H9 (cell line): Measurements from ENCODE around the gene FHOD3. TPM values are rescaled to one million over a fixed set of nuclear protein-coding genes. Genes with fewer than 3 reads are reported as not detected.

Experiments used
- DNase-seq: peaks from one replicate; pipeline ENCODE4 v3.0.0-alpha.2; 2017
- H2AFZ ChIP-seq: one replicate; pipeline ENCODE4 v1.6.1; 2013; ENCODE audit warnings: mild to moderate bottlenecking, low read length, control low read depth, moderate library complexity
- H2AK5ac ChIP-seq: 2 replicates; pipeline ENCODE4 v1.6.1; 2013; ENCODE audit warnings: low read length, control low read depth, mixed read lengths; ENCODE audit not compliant: insufficient read length
- H2BK120ac ChIP-seq: one replicate; pipeline ENCODE4 v1.6.1; 2013; ENCODE audit warnings: low read depth, mild to moderate bottlenecking, low read length, control low read depth, inconsistent platforms; ENCODE audit not compliant: poor library complexity, severe bottlenecking
- H2BK12ac ChIP-seq: 2 replicates; pipeline ENCODE4 v1.6.1; 2013; ENCODE audit warnings: low read length, control low read depth, mixed read lengths, low read depth; ENCODE audit not compliant: insufficient read length
- H2BK15ac ChIP-seq: 2 replicates; pipeline ENCODE4 v1.6.1; 2013; ENCODE audit warnings: low read depth, low read length, control low read depth
- H2BK20ac ChIP-seq: one replicate; pipeline ENCODE4 v1.6.1; 2013; ENCODE audit warnings: low read depth, mild to moderate bottlenecking, low read length, control low read depth, inconsistent platforms; ENCODE audit not compliant: poor library complexity, severe bottlenecking
- H2BK5ac ChIP-seq: 2 replicates; pipeline ENCODE4 v1.6.1; 2013; ENCODE audit warnings: low read length, control low read depth, mixed read lengths; ENCODE audit not compliant: insufficient read length
- H3K14ac ChIP-seq: 2 replicates; pipeline ENCODE4 v1.6.1; 2013; ENCODE audit warnings: low read length, control low read depth; ENCODE audit not compliant: insufficient read depth
- H3K18ac ChIP-seq: 2 replicates; pipeline ENCODE4 v1.6.1; 2013; ENCODE audit warnings: low read depth, mild to moderate bottlenecking, mixed read lengths, low read length, control low read depth; ENCODE audit not compliant: insufficient read length
- H3K23ac ChIP-seq: 2 replicates; pipeline ENCODE4 v1.6.1; 2013; ENCODE audit warnings: low read length, control low read depth, mixed read lengths, low read depth; ENCODE audit not compliant: insufficient read length
- H3K23me2 ChIP-seq: 2 replicates; pipeline ENCODE4 v1.6.1; 2013; ENCODE audit warnings: low read depth, mild to moderate bottlenecking, mixed read lengths, low read length, control low read depth; ENCODE audit not compliant: insufficient read length, poor library complexity, severe bottlenecking
- H3K27ac ChIP-seq: 2 replicates; pipeline ENCODE4 v1.5.1; 2013; ENCODE audit warnings: low read length, control low read depth, mixed read lengths, low read depth; ENCODE audit not compliant: insufficient read length
- H3K27me3 ChIP-seq: 2 replicates; pipeline ENCODE4 v1.6.1; 2013; ENCODE audit warnings: low read length, control low read depth, inconsistent platforms; ENCODE audit not compliant: insufficient read depth
- H3K4ac ChIP-seq: 2 replicates; pipeline ENCODE4 v1.6.1; 2013; ENCODE audit warnings: low read depth, mild to moderate bottlenecking, control low read depth, inconsistent platforms, low read length, moderate library complexity
- H3K4me1 ChIP-seq: 2 replicates; pipeline ENCODE4 v1.6.1; 2013; ENCODE audit warnings: low read length, control low read depth, inconsistent platforms; ENCODE audit not compliant: insufficient read depth
- H3K4me2 ChIP-seq: 2 replicates; pipeline ENCODE4 v1.6.1; 2013; ENCODE audit warnings: low read length, control low read depth, mixed read lengths; ENCODE audit not compliant: insufficient read length, insufficient read depth
- H3K56ac ChIP-seq: 2 replicates; pipeline ENCODE4 v1.6.1; 2013; ENCODE audit warnings: low read depth, mild to moderate bottlenecking, mixed read lengths, low read length, control low read depth; ENCODE audit not compliant: insufficient read length
- H3K79me1 ChIP-seq: 2 replicates; pipeline ENCODE4 v1.6.1; 2013; ENCODE audit warnings: low read depth, mild to moderate bottlenecking, moderate library complexity, low read length, control low read depth, inconsistent platforms; ENCODE audit not compliant: insufficient read depth, poor library complexity, severe bottlenecking
- H3K79me2 ChIP-seq: 2 replicates; pipeline ENCODE4 v1.6.1; 2013; ENCODE audit warnings: low read length, control low read depth, inconsistent platforms; ENCODE audit not compliant: insufficient read depth
- H3K9ac ChIP-seq: 2 replicates; pipeline ENCODE4 v1.6.1; 2013; ENCODE audit warnings: low read length, control low read depth, mixed read lengths; ENCODE audit not compliant: insufficient read length; ENCODE audit errors: extremely low read depth
- H3K9me3 ChIP-seq: one replicate; pipeline ENCODE4 v1.6.1; 2013; ENCODE audit warnings: low read depth, low read length, inconsistent platforms; ENCODE audit not compliant: control insufficient read depth
- H3T11ph ChIP-seq: one replicate; pipeline ENCODE4 v1.6.1; 2013; ENCODE audit warnings: mild to moderate bottlenecking, low read length, control low read depth, inconsistent platforms
- H4K20me1 ChIP-seq: one replicate; pipeline ENCODE4 v1.6.1; 2013; ENCODE audit not compliant: control insufficient read depth, insufficient read length, insufficient read depth
- H4K5ac ChIP-seq: 2 replicates; pipeline ENCODE4 v1.6.1; 2013; ENCODE audit warnings: low read depth, mild to moderate bottlenecking, mixed read lengths, low read length, control low read depth; ENCODE audit not compliant: insufficient read length
- H4K8ac ChIP-seq: replicated peaks from 2 replicates; pipeline ENCODE4 v1.6.1; 2013; ENCODE audit warnings: low read length, control low read depth, mixed read lengths, low read depth; ENCODE audit not compliant: insufficient read length
- H4K91ac ChIP-seq: 2 replicates; pipeline ENCODE4 v1.6.1; 2013; ENCODE audit warnings: low read depth, mild to moderate bottlenecking, moderate library complexity, mixed read lengths, low read length, control low read depth; ENCODE audit not compliant: insufficient read length
- H3K27ac Mint-ChIP-seq, 3 experiments: 2 replicates in 2 of 3; 3 replicates in 1 of 3; pipeline ENCODE4 v1.8.0; 2020 to 2021; ENCODE audit warnings: mixed read lengths in 3 of 3, mild to moderate bottlenecking in 1 of 3, moderate library complexity in 1 of 3
- H3K27me3 Mint-ChIP-seq: 2 replicates; pipeline ENCODE4 v1.8.0; 2021; ENCODE audit warnings: low read depth, mild to moderate bottlenecking, moderate library complexity, mixed read lengths
- H3K36me3 Mint-ChIP-seq, 3 experiments: 2 replicates in 2 of 3; 3 replicates in 1 of 3; pipeline ENCODE4 v1.8.0; 2020 to 2021; ENCODE audit warnings: low read depth in 3 of 3, mixed read lengths in 3 of 3; ENCODE audit not compliant: insufficient read depth in 1 of 3
- H3K4me1 Mint-ChIP-seq, 2 experiments: 2 replicates each; pipeline ENCODE4 v1.8.0; 2020; ENCODE audit warnings: mixed read lengths in 2 of 2
- H3K4me3 Mint-ChIP-seq, 2 experiments: 2 replicates in 1 of 2; 3 replicates in 1 of 2; pipeline ENCODE4 v1.8.0; 2020 to 2021; ENCODE audit warnings: mild to moderate bottlenecking in 2 of 2, mixed read lengths in 2 of 2, moderate library complexity in 1 of 2
- H3K9me3 Mint-ChIP-seq, 2 experiments: 2 replicates in 1 of 2; 3 replicates in 1 of 2; pipeline ENCODE4 v1.8.0; 2020; ENCODE audit warnings: mild to moderate bottlenecking in 2 of 2, mixed read lengths in 2 of 2, moderate library complexity in 1 of 2
- WGBS: extraction: QIAGEN DNeasy Blood & Tissue Kit; methylation state at CpG from one replicate; pipeline ENCODE4 v1.1.7; 2013; ENCODE audit warnings: missing lambda C conversion rate, low lambda C conversion rate, mixed read lengths; ENCODE audit not compliant: insufficient read length; ENCODE audit errors: extremely low coverage; 5-methylcytosine and 5-hydroxymethylcytosine counted together
- total RNA-seq: library from RNA; stranded (reverse); gene quantifications from 2 replicates; pipeline ENCODE4 v1.2.1, GENCODE V29; 2021
- TF ChIP-seq, protein P1 (sequence below): fragments of 200-600 bp; sonication (generic); conservative IDR thresholded peaks from 3 replicates; pipeline ENCODE4 v1.8.0; 2021; ENCODE audit warnings: antibody characterized with exemption, mild to moderate bottlenecking

Gene FHOD3
- total RNA-seq, 1 experiment from 2014 or later = 8.0 TPM

GRCh38 chr18:36734596-36734995, 437.1 kb downstream of the FHOD3 start:
- DNase-seq = no peak
- Histone ChIP-seq H2AK5ac (no peak overlapping the region), H3K23me2 (no peaks in the 10 kb centered on the region), H3K79me1 (no peaks in the 10 kb centered on the region), H3K27me3 (no peaks in the 10 kb centered on the region), H3T11ph (no peak overlapping the region), H3K23ac (no peak overlapping the region), H2BK120ac (no peak overlapping the region), H2AFZ (no peak overlapping the region), H3K4me2 (no peak overlapping the region), H4K91ac (no peak overlapping the region), H3K56ac (no peak overlapping the region), H3K4me1 (no peaks in the 10 kb centered on the region), H2BK5ac (no peak overlapping the region), H2BK20ac (no peak overlapping the region), H3K9me3 (peaks cover 13% of the 10 kb centered on the region), H3K27ac (no peak overlapping the region), H3K9ac (no peak overlapping the region), H4K8ac (no peak overlapping the region), H2BK12ac (no peak overlapping the region), H3K18ac (no peak overlapping the region), H3K4ac (no peak overlapping the region), H2BK15ac (no peak overlapping the region), H3K14ac (no peak overlapping the region), H4K5ac (no peak overlapping the region), H4K20me1 (no peaks in the 10 kb centered on the region), H3K79me2 (no peaks in the 10 kb centered on the region)
- H3K4me3 Mint-ChIP-seq = no peak overlapping the region
- WGBS = no CpG with 5 or more reads among the region's 4 CpGs
- peaks cover 8% of the 10 kb centered on the region for H3K27me3 Mint-ChIP-seq
- TF ChIP-seq, protein P1, sequence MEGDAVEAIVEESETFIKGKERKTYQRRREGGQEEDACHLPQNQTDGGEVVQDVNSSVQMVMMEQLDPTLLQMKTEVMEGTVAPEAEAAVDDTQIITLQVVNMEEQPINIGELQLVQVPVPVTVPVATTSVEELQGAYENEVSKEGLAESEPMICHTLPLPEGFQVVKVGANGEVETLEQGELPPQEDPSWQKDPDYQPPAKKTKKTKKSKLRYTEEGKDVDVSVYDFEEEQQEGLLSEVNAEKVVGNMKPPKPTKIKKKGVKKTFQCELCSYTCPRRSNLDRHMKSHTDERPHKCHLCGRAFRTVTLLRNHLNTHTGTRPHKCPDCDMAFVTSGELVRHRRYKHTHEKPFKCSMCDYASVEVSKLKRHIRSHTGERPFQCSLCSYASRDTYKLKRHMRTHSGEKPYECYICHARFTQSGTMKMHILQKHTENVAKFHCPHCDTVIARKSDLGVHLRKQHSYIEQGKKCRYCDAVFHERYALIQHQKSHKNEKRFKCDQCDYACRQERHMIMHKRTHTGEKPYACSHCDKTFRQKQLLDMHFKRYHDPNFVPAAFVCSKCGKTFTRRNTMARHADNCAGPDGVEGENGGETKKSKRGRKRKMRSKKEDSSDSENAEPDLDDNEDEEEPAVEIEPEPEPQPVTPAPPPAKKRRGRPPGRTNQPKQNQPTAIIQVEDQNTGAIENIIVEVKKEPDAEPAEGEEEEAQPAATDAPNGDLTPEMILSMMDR = no peak
- H3K9me3 Mint-ChIP-seq = peaks cover 22 to 26% of the 10 kb centered on the region in 2 experiments
- H3K4me1 Mint-ChIP-seq = peaks cover 3 to 4% of the 10 kb centered on the region in 2 experiments; a peak in 2 of 4 replicates
- peaks cover 28 to 46% (median 45%) of the 10 kb centered on the region in 3 experiments for H3K36me3 Mint-ChIP-seq
- no peak overlapping the region for H3K27ac Mint-ChIP-seq
